Thymus (tissue), 11 donors: ENCODE results near the gene MAP7. TPM values are rescaled to one million over a fixed set of nuclear protein-coding genes. Genes with fewer than 3 reads are reported as not detected.
"Not testable (repeated sequence)": the region's sequence is repeated elsewhere in the genome, so short reads cannot be mapped to it uniquely, and the experiment has no call there.

Experiments used
- DNase-seq, 9 donors: peaks; one replicate each; pipeline ENCODE4 v3.0.0-alpha.2; 2013; ENCODE audit warnings: low spot score in 9 of 9, low read depth in 6 of 9, missing footprints in 1 of 9
- H3K27ac ChIP-seq, 2 donors: one replicate each; pipeline ENCODE4 v1.5.1; 2013; ENCODE audit warnings: control low read depth in 1 of 2, low read depth in 1 of 2, low read length in 1 of 2, mild to moderate bottlenecking in 1 of 2, moderate library complexity in 1 of 2
- H3K27me3 ChIP-seq, 2 donors: one replicate each; pipeline ENCODE4 v1.5.1; 2013; ENCODE audit warnings: low read length in 1 of 2; ENCODE audit not compliant: control insufficient read depth in 2 of 2, insufficient read depth in 1 of 2
- H3K36me3 ChIP-seq, 2 donors: one replicate each; pipeline ENCODE4 v1.5.1; 2013; ENCODE audit warnings: low read length in 1 of 2, mild to moderate bottlenecking in 1 of 2, moderate library complexity in 1 of 2; ENCODE audit not compliant: control insufficient read depth in 2 of 2, insufficient read depth in 2 of 2
- H3K4me1 ChIP-seq, 2 donors: one replicate each; pipeline ENCODE4 v1.5.1; 2013; ENCODE audit warnings: low read length in 2 of 2; ENCODE audit not compliant: control insufficient read depth in 2 of 2, insufficient read depth in 2 of 2
- H3K4me3 ChIP-seq, 2 donors: one replicate each; pipeline ENCODE4 v1.5.1; 2013; ENCODE audit warnings: low read length in 2 of 2, control low read depth in 1 of 2, mild to moderate bottlenecking in 1 of 2
- H3K9me3 ChIP-seq, 2 donors: one replicate each; pipeline ENCODE4 v1.5.1; 2013; ENCODE audit warnings: low read length in 1 of 2, mild to moderate bottlenecking in 1 of 2; ENCODE audit not compliant: control insufficient read depth in 2 of 2, insufficient read depth in 1 of 2
- WGBS: extraction: QIAGEN DNeasy Blood & Tissue Kit; methylation state at CpG from one replicate; pipeline ENCODE4 v1.1.7; 2013; 5-methylcytosine and 5-hydroxymethylcytosine counted together
- polyA plus RNA-seq: library from polyadenylated mRNA; stranded (reverse); fragments of 200-250 nt; gene quantifications from one replicate; pipeline ENCODE4 v1.2.3, GENCODE V29; 2013
- total RNA-seq: library from RNA; stranded (reverse); fragments of 120-200 nt; gene quantifications from one replicate; pipeline ENCODE4 v1.2.4, GENCODE V29; 2013
- donor health status: healthy.

Gene MAP7
- total and polyA plus RNA-seq, 2 donors: 2.5 to 7.8 TPM

- H3K27ac ChIP-seq: no peak overlapping the region
- no peaks in the 10 kb centered on the region for H3K27me3 ChIP-seq
- peak; percentile 24 to 81 (median 50) for DNase-seq
- H3K4me3 ChIP-seq: no peak overlapping the region
- no peaks in the 10 kb centered on the region for H3K9me3 ChIP-seq
- H3K4me1 ChIP-seq: no peaks in the 10 kb centered on the region
- 64% methylated on average over 5 of the region's 5 CpGs for WGBS
- no peaks in the 10 kb centered on the region for H3K36me3 ChIP-seq
These were observed 233.1 kb downstream of the MAP7 start for GRCh38 chr6:136317021-136317694.

GRCh38 chr6:136315594-136315993 is 234.6 kb downstream of the MAP7 start:
- Histone ChIP-seq H3K9me3 (no peaks in the 10 kb centered on the region), H3K27me3 (no peaks in the 10 kb centered on the region), H3K4me3 (no peak overlapping the region), H3K27ac (no peak overlapping the region), H3K4me1 (no peaks in the 10 kb centered on the region), H3K36me3 (no peaks in the 10 kb centered on the region)
- WGBS: 96% methylated on average over 4 of the region's 4 CpGs
- no peak for DNase-seq

GRCh38 chr6:136312975-136313374 is 237.2 kb downstream of the MAP7 start:
- no peaks in the 10 kb centered on the region for H3K9me3 ChIP-seq
- 95% methylated on average over 3 of the region's 3 CpGs for WGBS

GRCh38 chr6:136309729-136310311 is 240.4 kb downstream of the MAP7 start:
- Histone ChIP-seq H3K4me1 (no peaks in the 10 kb centered on the region), H3K4me3 (no peak overlapping the region), H3K27me3 (no peaks in the 10 kb centered on the region), H3K27ac (no peak overlapping the region), H3K9me3 (no peaks in the 10 kb centered on the region), H3K36me3 (no peaks in the 10 kb centered on the region)
- WGBS: 100% methylated on average over 1 of the region's 1 CpG
- no peak for DNase-seq

More at GRCh38 chr6:136312975-136313374, 237.2 kb downstream of the MAP7 start:
- DNase-seq: no peak
- H3K36me3 ChIP-seq: no peaks in the 10 kb centered on the region
- no peaks in the 10 kb centered on the region for H3K27me3 ChIP-seq
- H3K27ac ChIP-seq: no peak overlapping the region
- no peak overlapping the region for H3K4me3 ChIP-seq
- no peaks in the 10 kb centered on the region for H3K4me1 ChIP-seq

DNA sequence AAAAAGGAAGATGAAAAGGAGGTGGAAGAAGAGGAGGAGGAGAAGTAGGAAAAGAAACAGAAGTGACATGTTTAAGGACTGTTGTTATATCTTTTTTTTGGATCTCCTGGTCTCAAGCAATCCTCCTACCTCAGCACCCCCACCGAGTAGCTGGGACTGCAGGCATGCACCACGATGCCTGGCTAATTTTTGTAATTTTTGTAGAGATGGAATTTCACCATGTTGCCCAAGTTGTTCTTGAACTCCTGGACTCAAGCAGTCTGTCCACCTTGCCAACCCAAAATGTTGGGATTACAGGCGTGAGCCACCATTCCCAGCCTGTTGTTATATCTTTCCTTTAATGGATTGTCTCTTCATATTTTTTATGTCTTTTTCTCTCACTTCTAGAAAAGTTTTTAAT is 241.1 kb downstream of the MAP7 start:
- H3K27me3 ChIP-seq: no peaks in the 10 kb centered on the region
- no peaks in the 10 kb centered on the region for H3K9me3 ChIP-seq
- no peak for DNase-seq
- no peaks in the 10 kb centered on the region for H3K36me3 ChIP-seq
- WGBS: 98% methylated on average over 3 of the region's 3 CpGs
- H3K4me1 ChIP-seq: no peaks in the 10 kb centered on the region
- H3K27ac ChIP-seq: no peak overlapping the region
- no peak overlapping the region for H3K4me3 ChIP-seq

- not testable (repeated sequence) for H3K9me3 ChIP-seq, H3K27me3 ChIP-seq, H3K4me3 ChIP-seq, H3K27ac ChIP-seq, H3K36me3 ChIP-seq, DNase-seq, H3K4me1 ChIP-seq
- WGBS: 97% methylated on average over 1 of the region's 1 CpG
These were observed 241.8 kb downstream of the MAP7 start for GRCh38 chr6:136308469-136308868.

GRCh38 chr6:136307351-136307750 is 242.9 kb downstream of the MAP7 start:
- no peak for DNase-seq
- Histone ChIP-seq H3K4me1 (no peaks in the 10 kb centered on the region), H3K27ac (no peak overlapping the region), H3K36me3 (no peaks in the 10 kb centered on the region), H3K4me3 (no peak overlapping the region), H3K27me3 (no peaks in the 10 kb centered on the region), H3K9me3 (no peaks in the 10 kb centered on the region)

DNA sequence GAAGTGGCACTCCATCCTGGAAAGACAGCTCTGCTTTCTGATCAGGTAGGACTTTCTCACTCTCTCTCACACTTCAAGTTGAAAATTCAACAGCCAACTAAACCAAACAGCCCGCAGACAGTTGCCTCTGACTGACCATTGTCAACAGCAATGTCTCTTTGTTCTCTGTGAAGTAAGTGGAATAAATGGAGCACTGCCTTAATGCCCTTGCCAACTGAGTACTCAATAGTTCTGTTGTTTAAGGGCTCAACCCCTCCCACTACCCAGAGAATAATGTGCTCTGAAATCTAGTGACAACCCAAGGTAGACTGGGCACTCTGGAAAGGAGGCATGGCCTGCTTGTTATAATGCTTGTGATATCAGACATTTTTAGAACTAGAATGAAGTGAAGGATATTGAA is 243.8 kb downstream of the MAP7 start:
- H3K9me3 ChIP-seq: no peaks in the 10 kb centered on the region
- no peaks in the 10 kb centered on the region for H3K36me3 ChIP-seq
- no peaks in the 10 kb centered on the region for H3K27me3 ChIP-seq
- H3K4me1 ChIP-seq: no peaks in the 10 kb centered on the region
- no peak overlapping the region for H3K4me3 ChIP-seq
- WGBS: 98% methylated on average over 1 of the region's 1 CpG
- no peak for DNase-seq
- H3K27ac ChIP-seq: no peak overlapping the region

- no peaks in the 10 kb centered on the region for H3K36me3 ChIP-seq
- no peaks in the 10 kb centered on the region for H3K9me3 ChIP-seq
- 96% methylated on average over 4 of the region's 4 CpGs for WGBS
- H3K4me3 ChIP-seq: no peak overlapping the region
- no peaks in the 10 kb centered on the region for H3K4me1 ChIP-seq
- H3K27me3 ChIP-seq: no peaks in the 10 kb centered on the region
- no peak overlapping the region for H3K27ac ChIP-seq
- DNase-seq: no peak
These were observed 245.8 kb downstream of the MAP7 start for GRCh38 chr6:136304410-136304809.
